DMS153 (cell line): ENCODE results near the gene BMPER.

Experiments used
- DNase-seq: peaks from one replicate; lab custom pipeline; 2025; lab: John Stamatoyannopoulos, UW

Gene BMPER

DNA sequence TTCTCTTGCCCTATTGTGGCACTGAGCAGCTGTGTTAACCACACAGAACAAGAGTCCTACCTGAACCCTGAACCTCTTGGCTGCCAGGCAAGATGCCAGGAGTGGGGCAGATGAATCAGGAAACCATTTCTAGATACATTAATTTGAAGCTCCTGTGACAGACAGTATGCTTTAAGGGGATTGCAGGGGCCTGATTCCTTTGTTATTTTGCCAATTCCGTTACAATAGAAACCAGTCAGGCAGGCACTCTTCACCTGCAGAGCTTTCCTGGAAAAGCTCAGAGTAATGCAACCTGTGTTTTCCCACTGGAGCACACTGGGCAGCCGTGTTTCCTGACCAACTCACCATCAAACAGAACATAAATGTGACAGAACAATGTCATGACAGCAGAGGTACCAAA, 233.1 kb downstream of the BMPER start:
- DNase-seq: peak; percentile 87

- no peak for DNase-seq
Observed at GRCh38 chr7:34139086-34139485, 233.7 kb downstream of the BMPER start.

GRCh38 chr7:34140066-34140465, 234.7 kb downstream of the BMPER start:
- DNase-seq: no peak

- no peak for DNase-seq
Observed at GRCh38 chr7:34143402-34143801, 238.1 kb downstream of the BMPER start.

- no peak for DNase-seq
Observed at GRCh38 chr7:34145603-34146002, 240.3 kb downstream of the BMPER start.

DNA sequence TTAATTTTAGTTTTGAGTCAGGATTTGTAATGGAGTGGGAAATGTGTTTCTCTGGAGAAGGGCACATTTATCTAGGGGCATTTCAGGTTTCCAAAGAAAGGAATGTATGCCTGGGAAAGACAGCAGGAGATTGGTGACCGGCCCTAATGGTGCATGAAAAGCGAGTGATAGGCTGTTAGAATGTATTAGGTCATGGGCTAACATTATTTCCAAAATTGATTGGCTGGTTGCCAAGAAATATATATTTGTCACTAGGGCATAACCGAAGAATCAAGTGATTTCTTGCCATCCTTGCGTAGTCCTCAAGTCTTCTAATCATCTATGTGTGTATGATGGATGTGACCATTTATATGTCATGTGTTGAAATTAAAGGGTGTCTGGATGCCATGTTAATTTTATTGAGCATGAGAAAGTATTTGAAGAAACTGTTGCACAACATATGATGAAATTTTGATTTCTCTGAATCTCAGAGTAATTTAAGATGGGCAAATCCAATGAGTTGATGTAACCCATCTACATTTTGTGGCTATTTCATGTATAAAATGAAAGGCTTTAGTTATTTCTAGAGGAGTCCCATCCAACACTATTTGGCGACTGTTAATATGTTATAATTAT, 248.4 kb downstream of the BMPER start:
- DNase-seq: no peak

- no peak for DNase-seq
Observed at GRCh38 chr7:34155220-34155908, 250.0 kb downstream of the BMPER start.

DNA sequence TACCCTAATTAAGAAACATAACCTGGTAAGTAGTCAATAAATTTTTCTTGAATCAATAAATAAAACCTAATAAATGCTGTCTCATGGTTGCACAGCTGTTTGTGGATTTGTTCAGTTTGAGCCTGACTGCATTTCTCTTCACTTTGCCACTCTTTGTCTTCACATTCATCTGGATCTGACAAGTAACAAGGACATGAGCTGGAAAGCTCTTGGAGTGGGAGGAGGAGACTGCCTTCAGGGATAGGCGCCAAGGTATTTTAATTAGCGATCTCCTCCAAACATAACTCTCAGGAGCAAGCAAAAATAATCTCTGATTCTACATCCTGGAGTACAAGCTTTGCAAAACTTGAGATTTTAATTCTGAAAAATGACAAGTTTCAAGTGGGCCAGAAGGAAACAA, 251.0 kb downstream of the BMPER start:
- DNase-seq: no peak

- DNase-seq: no peak
Observed at GRCh38 chr7:34157137-34157536, 251.8 kb downstream of the BMPER start.

DNA sequence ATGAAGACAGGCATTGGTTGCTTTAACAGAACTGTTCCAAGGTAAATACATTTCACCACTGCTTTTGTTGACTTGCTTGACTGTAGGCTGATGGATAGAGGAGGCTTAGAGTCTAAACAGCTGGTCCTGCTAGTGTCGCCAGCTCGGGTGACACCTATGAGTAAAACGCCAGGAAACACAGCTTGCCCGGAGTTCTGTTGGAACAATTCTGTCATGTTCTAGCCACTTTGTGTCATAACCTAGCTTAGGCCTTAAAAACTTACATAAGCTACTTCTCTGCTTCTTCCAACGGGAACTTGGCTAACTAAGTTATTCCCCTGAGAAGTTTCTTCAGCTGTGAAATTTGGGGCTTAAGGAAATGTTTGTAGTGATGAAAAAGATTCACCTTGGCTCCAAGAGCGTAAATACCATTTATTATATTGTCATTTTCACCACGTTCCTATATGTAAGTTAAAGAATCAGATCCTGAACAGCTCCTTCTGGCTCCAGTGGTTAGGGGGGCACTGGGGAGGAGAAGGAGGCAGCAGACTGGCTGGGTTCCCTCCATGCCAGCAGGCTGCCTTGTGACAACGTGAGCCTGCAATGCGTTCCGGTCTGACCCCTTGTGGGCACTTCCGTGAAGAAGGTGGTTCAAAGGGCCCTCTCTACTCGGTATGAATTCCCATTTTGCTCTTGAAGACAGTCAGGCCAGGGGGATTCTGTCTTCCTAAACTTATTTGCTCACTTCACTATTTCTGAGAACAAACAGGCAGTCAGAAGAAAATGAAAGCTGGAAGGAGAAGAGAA, 253.2 kb downstream of the BMPER start:
- DNase-seq: no peak

DNA sequence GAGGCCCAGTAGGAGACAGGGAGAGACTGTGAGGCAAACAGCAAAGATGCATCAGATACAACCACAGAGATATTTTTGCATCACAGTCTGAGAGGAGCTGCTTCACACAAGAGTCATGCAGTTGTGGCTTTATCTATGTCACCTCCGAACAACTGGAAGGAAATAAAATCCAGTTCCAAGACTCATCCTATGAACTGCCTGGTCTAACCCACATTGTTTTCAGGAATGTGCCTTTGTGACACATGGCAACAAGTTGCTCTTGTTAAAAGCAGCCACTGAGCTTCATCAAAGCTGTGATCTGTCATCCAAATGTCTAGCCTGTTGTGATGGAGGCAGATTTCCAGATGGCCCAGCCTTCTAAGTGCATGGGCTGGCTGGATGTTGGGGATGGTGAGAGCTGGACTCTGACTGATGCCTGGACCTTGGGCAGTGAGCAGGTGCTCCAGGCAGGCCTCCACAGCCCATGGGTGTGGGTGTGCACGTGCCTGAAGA, 255.0 kb downstream of the BMPER start:
- no peak for DNase-seq

- DNase-seq: no peak
Observed at GRCh38 chr7:34162027-34162565, 256.8 kb downstream of the BMPER start.

DNA sequence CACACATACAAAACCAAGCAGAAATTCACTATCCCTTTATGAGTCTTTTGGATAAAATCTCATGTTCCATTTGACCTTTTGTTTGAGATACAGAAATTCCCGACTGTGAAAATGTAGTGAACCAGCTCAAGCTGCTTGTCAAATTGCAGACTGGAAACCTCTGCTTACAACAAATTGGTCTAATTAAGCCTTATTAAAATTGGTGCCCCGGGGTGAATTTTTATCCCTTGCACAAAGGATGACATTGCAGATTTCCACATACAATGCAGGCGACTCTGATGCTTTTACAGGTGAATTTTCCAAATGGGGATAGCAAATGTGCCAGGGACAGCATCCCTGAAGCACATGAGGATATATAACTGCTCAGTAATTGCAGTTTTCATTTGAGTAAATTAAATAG, 257.3 kb downstream of the BMPER start:
- DNase-seq: no peak

- DNase-seq: no peak
Observed at GRCh38 chr7:34163956-34164355, 258.6 kb downstream of the BMPER start.

DNA sequence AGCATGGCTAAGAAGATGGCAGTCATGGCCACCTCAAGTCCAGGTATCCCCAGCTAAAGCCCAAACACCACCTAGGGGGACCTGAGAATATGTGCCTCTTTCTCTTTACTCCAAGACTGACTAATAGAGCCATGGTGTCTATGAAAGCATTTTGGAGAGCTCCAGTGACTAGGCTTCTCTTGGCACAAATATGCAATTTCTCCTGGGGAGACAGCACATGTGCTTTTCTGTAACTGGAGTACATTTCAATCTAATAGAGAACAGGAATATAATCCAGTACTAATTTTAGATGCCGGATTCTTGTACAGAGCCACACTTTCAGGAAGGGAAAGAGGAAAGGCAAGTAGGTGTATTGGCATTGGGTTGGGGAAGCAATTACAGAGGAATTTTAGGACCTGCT, 260.1 kb downstream of the BMPER start:
- no peak for DNase-seq

DNA sequence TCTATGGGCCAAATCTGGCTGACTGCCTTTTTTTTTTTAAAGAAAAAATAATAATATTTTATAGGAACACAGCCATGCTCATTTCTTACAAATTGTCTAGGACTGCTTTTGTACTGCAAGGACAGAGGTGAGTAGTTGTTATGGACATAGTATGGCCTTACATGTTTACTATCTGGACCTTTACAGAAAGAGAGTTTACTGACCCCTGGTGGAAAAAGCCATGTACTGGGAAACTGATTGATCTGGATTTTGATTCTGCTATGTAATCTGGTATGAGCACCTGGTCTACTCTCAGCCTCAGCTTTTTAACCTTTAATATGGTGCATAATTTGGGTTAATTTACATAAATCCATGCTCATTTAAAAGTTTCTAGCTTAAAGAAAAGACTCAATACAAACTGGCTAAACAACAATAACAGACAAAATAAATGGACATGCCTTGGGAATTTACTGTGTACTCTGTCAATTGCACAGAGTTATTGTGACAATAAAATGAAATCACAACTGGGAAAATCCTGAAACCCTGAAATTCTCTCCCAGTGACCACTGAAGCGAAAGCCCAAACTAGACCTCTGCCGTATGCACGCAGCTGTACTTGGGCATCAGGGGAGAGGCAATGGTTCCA, 260.7 kb downstream of the BMPER start:
- DNase-seq: no peak

DNA sequence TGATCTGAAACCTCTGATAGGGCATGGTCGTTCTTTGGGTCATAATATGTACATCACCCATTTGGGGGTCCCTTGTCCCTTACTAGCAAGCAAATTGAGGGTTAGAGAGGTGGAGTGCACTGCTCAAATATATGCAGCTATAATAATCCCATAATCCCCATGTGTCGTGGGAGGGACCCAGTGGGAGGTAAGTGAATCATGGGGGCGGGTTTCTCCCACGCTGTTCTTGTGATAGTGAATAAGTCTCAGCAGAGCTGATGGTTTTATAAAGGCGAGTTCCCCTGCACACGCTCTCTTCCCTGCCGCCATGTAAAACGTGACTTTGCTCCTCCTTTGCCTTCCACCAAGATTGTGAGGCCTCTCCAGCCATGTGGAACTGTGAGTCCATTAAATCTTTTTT, 262.7 kb downstream of the BMPER start:
- no peak for DNase-seq

DNA sequence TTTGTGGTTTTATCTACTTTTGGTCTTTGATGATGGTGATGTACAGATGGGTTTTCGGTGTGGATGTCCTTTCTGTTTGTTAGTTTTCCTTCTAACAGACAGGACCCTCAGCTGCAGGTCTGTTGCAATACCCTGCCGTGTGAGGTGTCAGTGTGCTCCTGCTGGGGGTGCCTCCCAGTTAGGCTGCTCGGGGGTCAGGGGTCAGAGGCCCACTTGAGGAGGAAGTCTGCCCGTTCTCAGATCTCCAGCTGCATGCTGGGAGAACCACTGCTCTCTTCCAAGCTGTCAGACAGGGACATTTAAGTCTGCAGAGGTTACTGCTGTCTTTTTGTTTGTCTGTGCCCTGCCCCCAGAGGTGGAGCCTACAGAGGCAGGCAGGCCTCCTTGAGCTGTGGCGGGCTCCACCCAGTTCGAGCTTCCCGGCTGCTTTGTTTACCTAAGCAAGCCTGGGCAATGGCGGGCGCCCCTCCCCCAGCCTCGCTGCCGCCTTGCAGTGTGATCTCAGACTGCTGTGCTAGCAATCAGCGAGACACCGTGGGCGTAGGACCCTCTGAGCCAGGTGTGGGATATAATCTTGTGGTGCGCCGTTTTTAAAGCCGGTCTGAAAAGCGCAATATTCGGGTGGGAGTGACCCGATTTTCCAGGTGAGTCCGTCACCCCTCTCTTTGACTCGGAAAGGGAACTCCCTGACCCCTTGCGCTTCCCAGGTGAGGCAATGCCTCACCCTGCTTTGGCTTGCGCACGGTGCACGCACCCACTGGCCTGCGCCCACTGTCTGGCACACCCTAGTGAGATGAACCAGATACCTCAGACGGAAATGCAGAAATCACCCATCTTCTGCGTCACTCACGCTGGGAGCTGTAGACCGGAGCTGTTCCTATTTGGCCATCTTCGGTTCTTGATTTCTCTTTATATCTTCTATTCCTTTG, 269.6 kb downstream of the BMPER start:
- DNase-seq: peak; percentile 47

DNA sequence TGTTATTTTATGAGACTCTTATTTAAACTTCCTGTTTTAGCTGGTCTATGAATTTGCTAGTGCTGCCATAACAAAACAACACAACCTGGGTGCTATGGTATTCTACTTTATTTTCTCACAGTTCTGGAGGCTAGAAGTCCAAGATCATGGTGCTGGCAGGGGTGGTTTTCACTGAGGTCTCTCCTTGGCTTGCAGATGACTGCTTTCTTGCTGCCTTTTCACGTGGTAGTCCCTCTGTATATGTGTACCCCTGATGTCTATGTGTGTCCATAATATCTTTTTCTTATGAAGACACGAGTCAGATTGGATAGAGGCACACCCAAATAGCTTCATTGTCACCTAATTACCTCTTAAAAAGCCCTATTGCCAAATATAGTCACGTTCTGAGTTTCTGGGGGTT, 270.5 kb downstream of the BMPER start:
- DNase-seq: no peak

DNA sequence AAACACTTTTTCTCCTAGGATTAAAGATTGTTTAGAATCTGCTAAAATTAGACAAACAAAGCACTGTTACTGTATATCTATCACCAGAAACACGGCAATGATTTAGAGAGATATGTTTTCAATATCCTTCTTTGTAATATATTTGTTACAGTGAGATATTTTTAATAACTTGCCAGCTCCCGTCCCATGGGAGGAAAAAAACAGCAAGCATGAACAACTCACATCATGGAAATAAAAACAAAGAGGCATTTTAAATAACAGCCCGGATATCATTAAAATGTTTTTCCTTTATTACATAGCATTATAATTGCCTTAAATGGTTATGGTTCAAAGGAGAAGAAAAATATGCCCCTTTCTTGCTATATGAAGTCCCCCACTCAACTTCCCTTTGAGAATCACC, 272.1 kb downstream of the BMPER start:
- DNase-seq: no peak

- DNase-seq: no peak
Observed at GRCh38 chr7:34181271-34181958, 276.1 kb downstream of the BMPER start.
